Suprapubic skin (tissue), 4 donors: Measurements from ENCODE around the gene CDC42EP4. TPM values are rescaled to one million over a fixed set of nuclear protein-coding genes. Genes with fewer than 3 reads are reported as not detected.
"Not testable (repeated sequence)": the region's sequence is repeated elsewhere in the genome, so short reads cannot be mapped to it uniquely, and the experiment has no call there.

ENCODE experiments used
- DNase-seq, 2 donors: peaks; one replicate each; pipeline ENCODE4 v3.0.0-alpha.2; 2019; ENCODE audit warnings: low spot score in 2 of 2
- H3K27ac ChIP-seq: fragments of 200-600 bp; sonication (generic); one replicate; pipeline ENCODE4 v1.5.1; 2019
- H3K27me3 ChIP-seq: fragments of 200-600 bp; sonication (generic); one replicate; pipeline ENCODE4 v1.5.1; 2019
- H3K36me3 ChIP-seq: fragments of 200-600 bp; sonication (generic); one replicate; pipeline ENCODE4 v1.5.1; 2019
- H3K4me1 ChIP-seq: fragments of 200-600 bp; sonication (generic); one replicate; pipeline ENCODE4 v1.5.1; 2019
- H3K4me3 ChIP-seq: fragments of 200-600 bp; sonication (generic); one replicate; pipeline ENCODE4 v1.5.1; 2019; ENCODE audit warnings: mild to moderate bottlenecking
- H3K9me3 ChIP-seq: fragments of 200-600 bp; sonication (generic); one replicate; pipeline ENCODE4 v1.5.1; 2019
- CTCF ChIP-seq, 2 donors: fragments of 200-600 bp in 1 of 2; fragments of 450-650 bp in 1 of 2; sonication (generic) in 1 of 2; IDR thresholded peaks; one replicate each; pipeline ENCODE4 v1.5.1; 2016 to 2019; ENCODE audit warnings: antibody characterized with exemption in 2 of 2, mild to moderate bottlenecking in 1 of 2, moderate library complexity in 1 of 2
- EP300 ChIP-seq: sonication (generic); formaldehyde crosslinking; IDR thresholded peaks from one replicate; pipeline ENCODE4 v1.6.1; 2017; ENCODE audit warnings: antibody characterized with exemption
- POLR2A ChIP-seq, 2 donors: fragments of 450-650 bp; IDR thresholded peaks; one replicate each; pipeline ENCODE4 v1.6.1; 2017; ENCODE audit warnings: antibody characterized with exemption in 2 of 2, mild to moderate bottlenecking in 2 of 2, moderate library complexity in 2 of 2
- POLR2AphosphoS5 ChIP-seq, 3 donors: sonication (generic); formaldehyde crosslinking; IDR thresholded peaks; one replicate each; pipeline ENCODE4 v1.6.1; 2017; ENCODE audit warnings: antibody characterized with exemption in 3 of 3
- WGBS: methylation state at CpG from one replicate; pipeline ENCODE4 v1.1.5; 2018; 5-methylcytosine and 5-hydroxymethylcytosine counted together
- total RNA-seq, 4 donors: library from RNA; depleted of rRNA; stranded (reverse); fragments of >200 nt; gene quantifications; one replicate each; pipeline ENCODE4 v1.1.0, GENCODE V29; 2016

The CDC42EP4 gene
- total RNA-seq, 4 donors from 2014 or later: 60.0 to 86.8 (median 81.5) TPM

GRCh38 chr17:73311428-73311780 lies 397 bp downstream of the CDC42EP4 start:
- WGBS: 0% methylated on average over 20 of the region's 38 CpGs
- DNase-seq: no peak
- TF ChIP-seq EP300 (no peak), POLR2AphosphoS5 (IDR thresholded peaks at IDR 0.05) (no peak), POLR2A (IDR thresholded peaks at IDR 0.05) (no peak), CTCF (IDR thresholded peaks at IDR 0.05) (no peak)
- H3K36me3 ChIP-seq: no peaks in the 10 kb centered on the region
- peaks cover 47% of the 10 kb centered on the region for H3K4me1 ChIP-seq
- peak overlapping the region; percentile 98 for H3K27ac ChIP-seq
- peak overlapping the region; percentile 77 for H3K4me3 ChIP-seq
- H3K9me3 ChIP-seq: no peaks in the 10 kb centered on the region
- no peaks in the 10 kb centered on the region for H3K27me3 ChIP-seq

- H3K27me3 ChIP-seq: no peaks in the 10 kb centered on the region
- H3K4me1 ChIP-seq: peaks cover 58% of the 10 kb centered on the region
- 7% methylated on average over 20 of the region's 21 CpGs for WGBS
- no peak for DNase-seq
- peak overlapping the region; percentile 77 for H3K4me3 ChIP-seq
- no peaks in the 10 kb centered on the region for H3K9me3 ChIP-seq
- TF ChIP-seq CTCF (IDR thresholded peaks at IDR 0.05) (no peak), POLR2A (IDR thresholded peaks at IDR 0.05) (no peak), EP300 (no peak), POLR2AphosphoS5 (IDR thresholded peaks at IDR 0.05) (no peak)
- H3K36me3 ChIP-seq: no peaks in the 10 kb centered on the region
- H3K27ac ChIP-seq: peak overlapping the region; percentile 98
Observed at GRCh38 chr17:73309727-73310596, 1.8 kb downstream of the CDC42EP4 start.

GRCh38 chr17:73308959-73309358 lies 2.8 kb downstream of the CDC42EP4 start:
- H3K9me3 ChIP-seq, H3K36me3 ChIP-seq: not testable (repeated sequence)
- WGBS: 56% methylated on average over 5 of the region's 5 CpGs

GRCh38 chr17:73308017-73308823 lies 3.6 kb downstream of the CDC42EP4 start:
- DNase-seq: peak in 1 of 2 donors; percentile 81
- H3K27me3 ChIP-seq: no peaks in the 10 kb centered on the region
- peak overlapping the region; percentile 77 for H3K4me3 ChIP-seq
- no peaks in the 10 kb centered on the region for H3K36me3 ChIP-seq
- H3K27ac ChIP-seq: peak overlapping the region; percentile 98
- TF ChIP-seq POLR2A (IDR thresholded peaks at IDR 0.05) (no peak), EP300 (no peak), CTCF (IDR thresholded peaks at IDR 0.05) (no peak), POLR2AphosphoS5 (IDR thresholded peaks at IDR 0.05) (peak in 2 of 3 donors; percentile 36 to 46)
- H3K4me1 ChIP-seq: peaks cover 75% of the 10 kb centered on the region
- 28% methylated on average over 22 of the region's 23 CpGs for WGBS
- no peaks in the 10 kb centered on the region for H3K9me3 ChIP-seq

More at GRCh38 chr17:73308959-73309358, 2.8 kb downstream of the CDC42EP4 start:
- H3K27ac ChIP-seq: peak overlapping the region; percentile 98
- peak overlapping the region; percentile 77 for H3K4me3 ChIP-seq
- DNase-seq, H3K27me3 ChIP-seq: not testable (repeated sequence)
- peaks cover 68% of the 10 kb centered on the region for H3K4me1 ChIP-seq

- Histone ChIP-seq H3K4me1 (peaks cover 76% of the 10 kb centered on the region), H3K27me3 (no peaks in the 10 kb centered on the region), H3K4me3 (peak overlapping the region; percentile 77), H3K36me3 (no peaks in the 10 kb centered on the region), H3K27ac (peak overlapping the region; percentile 98), H3K9me3 (no peaks in the 10 kb centered on the region)
- no peak for DNase-seq
- peak in 1 of 3 donors; percentile 33 for TF ChIP-seq POLR2AphosphoS5 (IDR thresholded peaks at IDR 0.05)
- no peak for TF ChIP-seq EP300
- WGBS: 25% methylated on average over 7 of the region's 9 CpGs
Observed at GRCh38 chr17:73307130-73307529, 4.7 kb downstream of the CDC42EP4 start.
